GM12872 (cell line): ENCODE measurements around the gene MLXIP.

Experiments used
- TF ChIP-seq, protein P1 (sequence below): IDR thresholded peaks from 3 replicates; pipeline ENCODE4 v1.5.1; 2011; ENCODE audit warnings: low read depth, mild to moderate bottlenecking, low read length, moderate library complexity; ENCODE audit not compliant: insufficient read depth

MLXIP gene

DNA sequence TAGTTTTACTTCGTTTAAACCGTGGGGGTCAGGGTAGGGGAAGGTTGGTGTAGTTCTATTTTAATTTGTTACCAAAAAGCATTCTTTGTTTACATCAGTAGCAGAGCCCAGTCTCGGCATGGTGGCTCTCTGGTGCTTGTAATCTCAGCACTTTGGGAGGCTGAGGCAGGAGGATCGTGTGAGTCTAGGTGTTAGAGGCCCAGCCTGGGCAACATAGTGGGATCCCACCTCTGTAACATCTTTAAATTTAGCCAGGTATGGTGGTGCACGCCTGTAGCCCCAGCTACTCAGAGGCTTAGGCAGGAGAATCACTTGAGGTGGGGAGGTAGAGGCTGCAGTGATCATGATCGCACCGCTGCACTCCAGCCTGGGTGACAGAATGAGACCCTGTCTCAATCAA lies 106.5 kb downstream of the MLXIP start:
- TF ChIP-seq, protein P1, sequence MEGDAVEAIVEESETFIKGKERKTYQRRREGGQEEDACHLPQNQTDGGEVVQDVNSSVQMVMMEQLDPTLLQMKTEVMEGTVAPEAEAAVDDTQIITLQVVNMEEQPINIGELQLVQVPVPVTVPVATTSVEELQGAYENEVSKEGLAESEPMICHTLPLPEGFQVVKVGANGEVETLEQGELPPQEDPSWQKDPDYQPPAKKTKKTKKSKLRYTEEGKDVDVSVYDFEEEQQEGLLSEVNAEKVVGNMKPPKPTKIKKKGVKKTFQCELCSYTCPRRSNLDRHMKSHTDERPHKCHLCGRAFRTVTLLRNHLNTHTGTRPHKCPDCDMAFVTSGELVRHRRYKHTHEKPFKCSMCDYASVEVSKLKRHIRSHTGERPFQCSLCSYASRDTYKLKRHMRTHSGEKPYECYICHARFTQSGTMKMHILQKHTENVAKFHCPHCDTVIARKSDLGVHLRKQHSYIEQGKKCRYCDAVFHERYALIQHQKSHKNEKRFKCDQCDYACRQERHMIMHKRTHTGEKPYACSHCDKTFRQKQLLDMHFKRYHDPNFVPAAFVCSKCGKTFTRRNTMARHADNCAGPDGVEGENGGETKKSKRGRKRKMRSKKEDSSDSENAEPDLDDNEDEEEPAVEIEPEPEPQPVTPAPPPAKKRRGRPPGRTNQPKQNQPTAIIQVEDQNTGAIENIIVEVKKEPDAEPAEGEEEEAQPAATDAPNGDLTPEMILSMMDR: no peak

DNA sequence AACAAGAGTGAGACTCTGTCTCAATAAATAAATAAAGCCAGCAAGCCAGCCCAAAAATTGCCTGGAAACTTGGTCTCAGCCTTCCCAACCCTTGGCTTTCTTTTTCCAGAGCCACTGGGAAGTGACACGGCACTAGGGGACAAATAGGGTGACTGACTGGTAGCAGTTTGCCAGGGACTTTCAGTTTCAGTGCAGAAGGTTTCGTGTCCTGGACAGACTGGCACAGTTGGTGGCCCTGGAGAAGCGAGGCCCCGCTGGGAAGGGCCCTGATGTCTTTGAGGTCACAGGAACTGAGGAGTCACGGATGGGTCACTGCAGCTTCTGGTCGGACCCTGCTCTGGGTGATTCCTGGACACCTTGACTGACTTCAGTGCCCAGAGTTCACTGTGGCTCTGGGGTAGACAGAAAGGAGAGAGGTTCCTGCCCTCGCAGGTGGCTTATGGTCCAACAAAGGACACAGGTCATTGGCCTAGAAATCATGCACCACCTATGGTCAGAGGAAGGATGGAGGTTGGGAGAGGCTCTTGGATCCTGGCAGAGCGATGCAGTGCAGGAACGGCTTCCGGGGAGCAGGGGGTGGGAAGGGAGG lies 107.0 kb downstream of the MLXIP start:
- TF ChIP-seq, protein P1: no peak

DNA sequence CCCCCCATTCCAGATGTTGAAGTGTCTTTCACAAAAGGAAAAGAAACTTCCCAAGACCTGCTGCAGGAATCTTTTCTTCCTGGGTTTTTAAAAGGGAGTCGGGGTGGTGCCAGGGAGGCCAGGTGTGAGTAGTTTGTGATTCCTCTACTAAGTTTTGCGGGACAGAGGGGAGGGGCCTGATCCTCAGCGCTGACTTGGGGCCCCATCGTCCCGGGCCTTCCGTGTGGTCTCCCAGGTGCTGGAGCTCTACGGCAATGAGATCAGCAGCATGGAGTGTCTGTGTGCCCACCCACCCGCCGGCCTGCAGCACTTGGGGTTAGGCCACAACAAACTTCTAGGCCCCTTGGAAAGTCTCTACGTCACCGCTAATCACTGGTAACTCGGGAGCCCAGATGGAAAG lies 108.9 kb downstream of the MLXIP start:
- TF ChIP-seq, protein P1: no peak

DNA sequence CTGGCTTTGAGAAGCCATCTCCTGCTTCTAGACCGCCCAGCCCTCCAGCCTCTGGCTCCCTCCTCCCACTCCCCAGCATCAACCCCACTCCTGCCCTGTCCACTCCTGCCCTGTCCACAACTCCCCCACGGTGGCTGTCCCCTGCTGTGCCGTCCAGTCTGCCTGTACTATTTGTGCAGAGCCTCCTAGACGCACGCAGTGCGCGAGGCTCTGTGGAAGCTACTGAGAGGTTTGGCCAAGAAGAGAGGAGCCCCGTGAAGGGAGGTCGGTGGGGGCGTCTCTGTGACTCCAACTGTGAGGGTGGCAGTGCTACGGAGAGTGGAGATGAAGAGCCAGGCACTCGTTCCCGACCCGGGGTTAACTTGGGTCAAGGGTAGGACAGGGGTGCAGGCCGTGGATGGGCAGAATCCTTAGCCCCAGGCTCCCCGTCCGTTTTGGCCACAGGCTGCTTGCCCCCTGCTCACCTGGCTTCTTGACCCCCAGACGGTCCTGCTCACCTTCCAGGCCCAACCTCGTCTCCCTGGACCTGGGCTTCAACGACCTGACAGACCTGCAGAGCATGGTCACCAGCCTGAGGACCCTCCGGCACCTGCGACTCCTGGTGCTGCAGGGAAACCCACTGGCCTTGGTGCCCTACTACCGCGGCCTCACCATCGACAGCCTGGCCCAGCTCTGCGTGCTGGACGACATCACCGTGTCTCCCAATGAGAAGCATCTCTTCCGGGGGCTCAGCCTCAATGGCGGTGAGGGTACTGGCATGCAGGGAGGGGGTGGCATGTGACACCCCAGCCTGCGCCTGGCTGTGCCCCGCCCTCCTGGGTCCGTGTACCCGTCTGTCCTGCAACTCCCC lies 111.3 kb downstream of the MLXIP start:
- TF ChIP-seq, protein P1: no peak

DNA sequence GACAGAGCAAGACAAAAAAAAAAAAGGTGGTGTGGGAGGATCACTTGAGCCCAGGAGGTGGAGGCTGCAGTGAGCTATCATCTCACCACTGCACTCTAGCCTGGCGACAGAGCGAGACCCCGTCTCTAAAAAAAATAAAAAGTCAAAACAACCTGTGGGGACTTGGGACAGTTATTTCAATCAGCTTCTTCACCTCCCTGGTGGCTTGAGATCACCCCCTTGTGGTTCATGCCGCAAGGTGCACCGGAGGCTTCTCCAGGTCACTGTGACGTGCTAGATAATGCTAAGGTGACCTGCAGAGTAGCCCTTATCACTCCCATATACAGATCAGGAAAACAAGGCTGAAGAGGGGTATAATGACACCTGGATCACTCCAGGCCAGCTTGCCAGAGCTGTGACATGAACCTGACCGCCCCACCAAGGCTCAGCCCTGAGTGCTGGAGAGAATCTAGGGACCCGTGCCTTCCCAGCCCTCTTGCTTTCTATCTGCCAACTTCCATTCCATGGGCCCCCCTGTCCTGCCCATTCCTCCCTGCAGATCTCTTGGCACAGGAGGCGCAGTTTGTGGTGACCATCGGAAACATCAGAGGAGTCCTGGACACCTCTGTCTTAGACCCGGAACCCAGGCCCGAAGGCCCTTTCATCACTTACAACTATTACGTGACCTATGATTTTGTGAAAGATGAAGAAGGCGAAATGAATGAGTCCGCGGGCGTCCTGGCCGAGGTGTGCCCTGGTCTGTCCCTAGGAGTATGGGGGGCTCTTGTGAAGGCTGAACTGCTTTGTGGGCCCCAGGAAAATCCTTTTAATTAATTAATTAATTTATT lies 112.5 kb downstream of the MLXIP start:
- TF ChIP-seq, protein P1: peak; percentile 92

DNA sequence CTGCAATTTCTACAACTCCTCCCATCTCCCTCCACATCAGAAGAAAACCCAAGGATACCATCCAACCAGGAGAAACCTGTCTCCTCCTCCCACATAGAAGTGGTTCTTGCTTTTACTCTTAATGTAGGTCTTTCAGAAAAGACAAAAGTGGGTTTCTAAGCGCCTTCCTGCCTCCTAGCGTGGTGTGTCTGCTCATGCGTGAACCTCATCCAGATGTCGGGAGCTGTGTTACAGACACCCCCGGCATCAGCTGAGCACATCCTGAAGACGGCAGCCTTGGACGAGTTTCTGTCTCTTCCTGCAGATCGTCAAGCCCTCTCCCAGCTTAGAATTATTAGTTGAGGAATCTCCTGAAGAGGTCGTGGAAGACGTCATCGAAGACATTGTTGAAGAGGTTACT lies 113.9 kb downstream of the MLXIP start:
- TF ChIP-seq, protein P1: no peak

DNA sequence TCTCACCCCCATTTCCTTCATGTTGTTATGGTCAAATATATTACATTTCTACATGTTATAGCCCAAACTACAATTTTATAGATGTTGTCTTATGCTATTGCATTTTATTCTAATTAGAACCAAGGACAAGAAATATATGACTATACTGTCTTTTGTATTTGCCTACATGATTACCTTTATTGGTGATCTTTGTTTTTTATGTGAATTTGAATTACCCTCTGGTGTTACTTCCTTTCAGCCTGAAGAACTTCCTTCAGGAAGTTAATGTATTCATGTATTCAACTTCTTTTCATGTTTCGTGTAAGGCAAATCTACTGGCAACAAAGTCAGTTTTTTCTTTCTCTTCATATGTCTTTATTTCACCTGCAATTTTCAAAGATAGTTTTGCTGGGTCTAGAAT lies 116.2 kb downstream of the MLXIP start:
- TF ChIP-seq, protein P1: no peak
